Measurements from ENCODE around the gene RAP1GAP2. TPM values are rescaled to one million over a fixed set of nuclear protein-coding genes. Genes with fewer than 3 reads are reported as not detected.

Gene RAP1GAP2
- total and polyA plus RNA-seq, 2 of the 8 experiments (the other 6 are each of a cell fraction or from before 2014, with no cell fraction given), result 24.0 to 63.8 TPM

- Histone ChIP-seq H2BK20ac (ENCODE audit: low read length) (no peak overlapping the region), H4K8ac (ENCODE audit: extremely low read depth, insufficient read depth, low read length) (peak overlapping the region; percentile 35; the same call in 1 of the 2 replicates), H3K4me1 (replicated peaks in 1 of 4; ENCODE audit: control insufficient read depth in 3 of 4, insufficient read depth in 4 of 4, low read length in 3 of 4) (no peaks in the 10 kb centered on the region; a peak in 1 of 7 replicates), H3K56ac (replicated peaks; ENCODE audit: insufficient read length, low read depth, low read length) (no peak overlapping the region), H3K79me1 (ENCODE audit: low read depth, low read length) (no peaks in the 10 kb centered on the region), H4K91ac (replicated peaks; ENCODE audit: insufficient read length, low read length) (no peak overlapping the region), H2AK5ac (ENCODE audit: low read depth, low read length) (no peak overlapping the region), H3K14ac (ENCODE audit: insufficient read length) (no peak overlapping the region), H2BK15ac (ENCODE audit: low read length) (no peak overlapping the region), H3K27me3 (replicated peaks in 1 of 4; ENCODE audit: control insufficient read depth in 3 of 4, extremely low read depth in 1 of 4, insufficient read depth in 3 of 4, low read length in 3 of 4) (no peaks in the 10 kb centered on the region), H2BK5ac (ENCODE audit: low read depth, low read length) (no peak overlapping the region; the same call in 1 of the 2 replicates), H3K9me3 (ENCODE audit: insufficient read depth in 2 of 2, low read depth in 1 of 2, low read length in 1 of 2) (no peaks in the 10 kb centered on the region), H3K9ac (replicated peaks in 1 of 4; ENCODE audit: extremely low read depth in 1 of 4, low read depth in 3 of 4, low read length in 3 of 4) (no peak overlapping the region), H3K23me2 (ENCODE audit: low read depth, low read length) (no peaks in the 10 kb centered on the region), H4K20me1 (replicated peaks in 1 of 2; ENCODE audit: control insufficient read depth in 1 of 2, insufficient read depth in 2 of 2, low read length in 2 of 2) (peaks cover 2% of the 10 kb centered on the region in 2 experiments), H3K27ac (ENCODE audit: low read depth, low read length) (no peak overlapping the region), H3K79me2 (ENCODE audit: control insufficient read depth in 1 of 2, insufficient read depth in 2 of 2, low read length in 2 of 2) (no peaks in the 10 kb centered on the region), H2AFZ (ENCODE audit: low read length) (no peak overlapping the region), H3K4me2 (ENCODE audit: insufficient read depth in 1 of 2, low read depth in 2 of 2, low read length in 2 of 2) (no peak overlapping the region), H2BK12ac (ENCODE audit: low read depth, low read length) (no peak overlapping the region), H3K18ac (ENCODE audit: extremely low read depth, low read length) (no peak overlapping the region), H2BK120ac (replicated peaks; ENCODE audit: low read depth, low read length) (no peak overlapping the region), H3K4ac (replicated peaks; ENCODE audit: insufficient read length, low read depth, low read length) (no peak overlapping the region), H4K5ac (ENCODE audit: insufficient read length, low read depth, low read length) (no peak overlapping the region), H3K23ac (ENCODE audit: insufficient read length) (no peak overlapping the region), H3K36me3 (ENCODE audit: control insufficient read depth in 2 of 4, insufficient read depth in 4 of 4, low read length in 3 of 4) (peaks cover 0 to 14% (median 12%) of the 10 kb centered on the region in 4 experiments; a peak in 4 of 8 replicates), H3K4me3 (ENCODE audit: extremely low read depth in 1 of 4, insufficient read depth in 2 of 4, low read depth in 3 of 4, low read length in 4 of 4) (no peak overlapping the region)
- no peak for FAIRE-seq
- DNase-seq (ENCODE audit: low read depth in 1 of 2, low spot score in 2 of 2), result peak in 1 of 2 experiments; percentile 36
- POLR2A ChIA-PET (ENCODE audit: partially characterized antibody), result interaction anchor here (0.6 kb wide), 1 partner anchor 19 kb away, joined by 3 read pairs; no protein-coding TSS in a partner anchor
- CTCF ChIA-PET (ENCODE audit: partially characterized antibody), result interaction anchor here (0.6 to 0.8 kb wide), 3 partner anchors 11 to 793 kb away, joined by 3 read pairs; no protein-coding TSS in a partner anchor
- 91% methylated on average over 25 of the region's 26 CpGs; no CpG with 5 or more reads in 1 of the 2 experiments for WGBS, 2 experiments (ENCODE audit: extremely low coverage in 1 of 2, insufficient coverage in 1 of 2, insufficient read length in 1 of 2, insufficient replicate concordance in 2 of 2, low coverage in 1 of 2, low lambda C conversion rate in 2 of 2, missing lambda C conversion rate in 1 of 2)
- TF ChIP-seq SRF (IDR thresholded peaks at IDR 0.05; ENCODE audit: low read depth, low read length) (no peak), JUND (IDR thresholded peaks at IDR 0.05; ENCODE audit: low read length) (no peak), GABPA (IDR thresholded peaks at IDR 0.05; ENCODE audit: borderline replicate concordance, insufficient read depth, low read length) (no peak), EP300 (IDR thresholded peaks at IDR 0.05; ENCODE audit: borderline replicate concordance in 1 of 2, low read depth in 2 of 2, low read length in 2 of 2) (no peak), MAX (IDR thresholded peaks at IDR 0.05) (no peak), RNF2 (IDR thresholded peaks at IDR 0.05; ENCODE audit: borderline replicate concordance, low read depth, low read length, missing control alignments, poor library complexity, severe bottlenecking) (no peak), BCL11A (IDR thresholded peaks at IDR 0.05; ENCODE audit: low read depth in 2 of 2, low read length in 2 of 2) (no peak), TEAD4 (IDR thresholded peaks at IDR 0.05; ENCODE audit: low read depth, low read length) (no peak), ATF2 (IDR thresholded peaks at IDR 0.05; ENCODE audit: low read length) (no peak)
Observed at GRCh38 chr17:3033741-3034577, 237.7 kb downstream of the RAP1GAP2 start.
